Stimulated activated naive CD8-positive, alpha-beta T cell treated with anti-CD3 and anti-CD28 coated beads, Interleukin-15, Interleukin-2, amounts not matched to agents 100 U/mL and 50 U/mL, for 24 hours (primary cell): ENCODE results near the gene POFUT2.

ENCODE experiments used
- ATAC-seq: fragments of 150-1000 bp; cut with Tn5 transposase; one replicate; pipeline ENCODE4 v1.10.0; 2021
- DNase-seq: peaks from one replicate; pipeline ENCODE4 v3.0.0; 2021

POFUT2 gene

GRCh38 chr21:45262616-45263015, 25.1 kb downstream of the POFUT2 start:
- DNase-seq, result no peak
- ATAC-seq, result no peak

- no peak for DNase-seq
These were observed 25.6 kb downstream of the POFUT2 start for GRCh38 chr21:45262041-45262581.

GRCh38 chr21:45261093-45261492, 26.6 kb downstream of the POFUT2 start:
- DNase-seq (no peak), ATAC-seq (no peak)

More at GRCh38 chr21:45262041-45262581, 25.6 kb downstream of the POFUT2 start:
- ATAC-seq, result no peak

DNA sequence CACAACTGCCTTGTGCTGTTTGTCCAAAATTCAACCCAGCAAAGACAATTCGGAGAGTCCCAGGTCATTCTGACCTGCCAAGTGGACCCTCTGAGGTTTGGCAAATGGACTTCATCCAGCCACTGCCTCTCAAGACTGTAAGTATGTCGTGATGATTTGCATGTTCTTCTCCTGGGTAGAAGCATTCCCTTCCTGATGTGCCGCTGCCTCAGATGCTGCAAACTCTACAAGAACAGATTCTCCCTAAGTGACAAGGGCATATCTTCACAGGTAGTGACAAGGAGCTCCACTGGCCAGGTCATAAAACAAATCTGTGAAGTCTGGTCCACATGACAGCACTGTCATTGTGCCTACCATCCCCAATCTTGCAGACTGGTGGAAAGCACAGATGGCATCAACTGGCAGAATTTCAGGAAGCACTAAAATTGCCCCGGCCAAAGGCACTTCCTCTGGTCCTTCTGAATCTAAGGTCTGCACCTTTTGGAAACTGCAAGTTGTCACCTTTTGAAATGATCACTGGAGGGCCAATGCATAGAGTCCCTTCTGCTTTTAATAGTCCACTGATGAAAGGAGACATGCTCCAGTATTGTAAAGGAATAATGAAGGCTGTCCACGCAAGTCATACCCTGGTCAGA, 27.4 kb downstream of the POFUT2 start:
- DNase-seq (no peak), ATAC-seq (no peak)

DNA sequence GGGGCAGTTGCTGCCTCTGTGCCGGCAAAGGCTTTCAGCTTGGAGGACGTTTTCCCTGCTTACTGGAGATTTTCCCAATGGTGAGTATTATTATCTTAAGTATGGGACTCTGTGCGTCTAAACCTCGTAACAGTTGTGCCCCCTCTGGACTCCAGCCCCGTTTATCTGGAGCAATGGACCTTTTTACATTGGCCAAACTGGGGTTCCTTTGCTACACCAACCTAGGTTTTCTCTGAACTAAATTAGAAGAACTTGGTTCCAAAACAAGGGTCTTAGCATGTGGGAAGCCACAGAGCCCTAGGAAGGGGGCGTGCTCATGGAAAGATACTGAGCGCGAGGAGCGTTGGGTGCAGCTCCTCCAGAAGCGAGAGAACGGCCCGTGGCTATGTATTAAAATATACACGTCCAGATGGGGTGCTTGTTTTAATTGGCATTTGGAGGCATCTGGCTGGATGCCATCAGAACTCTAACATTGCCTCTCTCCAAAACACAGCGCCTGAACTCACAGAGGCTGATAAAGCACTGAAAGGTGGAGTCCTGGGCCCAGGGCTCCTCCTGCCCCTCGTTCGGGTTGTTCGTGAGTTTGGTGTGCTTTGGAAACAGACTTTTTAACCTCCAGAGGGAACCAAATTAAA, 28.4 kb downstream of the POFUT2 start:
- ATAC-seq (no peak), DNase-seq (no peak)

- DNase-seq (no peak), ATAC-seq (no peak)
These were observed 29.2 kb downstream of the POFUT2 start for GRCh38 chr21:45258466-45258865.

- ATAC-seq (no peak), DNase-seq (no peak)
These were observed 29.9 kb downstream of the POFUT2 start for GRCh38 chr21:45257673-45258341.

- ATAC-seq (peak; percentile 51), DNase-seq (no peak)
These were observed 30.6 kb downstream of the POFUT2 start for GRCh38 chr21:45256912-45257672.

DNA sequence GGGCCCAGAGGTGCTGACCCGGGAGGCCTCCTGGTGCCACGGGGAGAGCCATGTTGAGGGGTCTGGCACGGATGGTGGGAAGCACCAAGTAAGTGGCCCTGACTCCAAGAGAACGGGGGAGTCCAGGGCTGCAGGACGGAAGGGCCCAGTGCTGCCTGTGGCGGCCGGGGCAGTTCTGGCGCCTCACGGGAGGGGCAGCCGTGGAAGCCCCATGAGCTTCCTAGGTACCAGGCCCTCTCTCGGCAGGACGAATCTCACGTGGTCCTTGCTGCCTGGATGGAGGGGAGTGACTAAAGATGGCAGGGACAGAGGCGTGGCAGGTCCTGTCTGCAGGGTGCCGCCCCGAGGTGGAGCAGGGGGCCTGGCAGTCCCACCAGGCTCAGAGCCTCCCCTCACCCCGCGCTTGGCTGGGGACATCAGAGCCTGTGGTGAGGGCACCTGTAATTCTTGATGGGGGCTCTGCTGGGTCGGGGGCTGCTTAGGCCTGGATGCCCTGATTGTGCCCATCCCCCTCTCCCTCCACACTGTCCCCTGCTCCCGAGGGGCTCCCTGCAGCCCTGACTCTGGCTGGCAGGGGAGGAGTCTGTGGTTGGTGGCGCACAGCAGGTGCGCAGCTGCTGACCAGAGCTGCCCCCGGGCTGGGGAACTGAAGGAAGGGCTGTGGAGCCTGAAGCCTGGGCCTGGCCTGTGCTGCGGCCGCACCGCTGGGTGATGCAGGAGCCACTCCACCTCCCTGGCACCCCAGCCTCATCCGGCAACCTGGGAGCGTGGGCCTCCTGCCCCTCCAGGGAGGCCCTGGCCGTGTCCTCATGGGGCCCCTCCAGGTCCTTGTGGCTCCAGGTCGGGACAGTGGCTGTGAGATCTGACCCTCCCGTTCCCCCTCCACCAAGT, 31.4 kb downstream of the POFUT2 start:
- ATAC-seq (no peak), DNase-seq (no peak)

- DNase-seq, result no peak
- no peak for ATAC-seq
These were observed 32.2 kb downstream of the POFUT2 start for GRCh38 chr21:45255381-45256020.

- ATAC-seq, result no peak
- no peak for DNase-seq
These were observed 33.2 kb downstream of the POFUT2 start for GRCh38 chr21:45254460-45254930.

DNA sequence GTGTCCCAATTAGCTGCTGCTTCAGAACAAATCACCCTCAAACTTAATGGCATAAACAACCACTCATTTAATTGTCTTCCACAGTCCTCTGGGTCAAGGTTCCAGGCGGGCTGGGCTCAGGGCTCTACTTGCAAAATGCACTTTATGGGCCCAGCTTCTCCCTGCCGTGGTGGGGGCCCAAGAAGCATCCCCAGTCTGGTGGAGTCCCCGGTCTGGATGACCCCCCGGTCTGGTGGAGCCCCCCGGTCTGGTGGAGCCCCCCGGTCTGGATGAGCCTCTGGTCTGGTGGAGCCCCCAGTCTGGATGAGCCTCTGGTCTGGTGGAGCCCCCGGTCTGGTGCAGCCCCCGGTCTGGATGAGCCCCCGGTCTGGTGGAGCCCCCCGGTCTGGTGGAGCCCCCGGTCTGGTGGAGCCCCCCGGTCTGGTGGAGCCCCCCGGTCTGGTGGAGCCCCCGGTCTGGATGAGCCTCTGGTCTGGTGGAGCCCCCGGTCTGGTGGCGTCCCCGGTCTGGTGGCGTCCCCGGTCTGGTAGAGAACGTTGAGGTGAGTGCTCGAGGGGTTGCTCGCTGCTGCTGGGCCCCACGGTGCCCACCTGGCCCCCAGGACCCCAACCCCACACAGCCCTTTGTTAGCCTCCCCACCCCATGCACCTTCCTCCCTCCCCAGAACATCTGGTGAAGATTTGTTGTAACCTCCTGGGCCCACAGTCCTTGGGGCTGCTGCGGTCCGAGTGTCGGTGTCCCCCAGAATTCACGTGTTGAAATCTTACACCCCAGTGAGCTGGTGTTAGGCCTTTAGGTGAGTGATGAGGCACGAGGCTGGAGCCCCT, 33.8 kb downstream of the POFUT2 start:
- ATAC-seq, result no peak
- DNase-seq, result no peak

- no peak for DNase-seq
- no peak for ATAC-seq
These were observed 34.5 kb downstream of the POFUT2 start for GRCh38 chr21:45253180-45253579.

DNA sequence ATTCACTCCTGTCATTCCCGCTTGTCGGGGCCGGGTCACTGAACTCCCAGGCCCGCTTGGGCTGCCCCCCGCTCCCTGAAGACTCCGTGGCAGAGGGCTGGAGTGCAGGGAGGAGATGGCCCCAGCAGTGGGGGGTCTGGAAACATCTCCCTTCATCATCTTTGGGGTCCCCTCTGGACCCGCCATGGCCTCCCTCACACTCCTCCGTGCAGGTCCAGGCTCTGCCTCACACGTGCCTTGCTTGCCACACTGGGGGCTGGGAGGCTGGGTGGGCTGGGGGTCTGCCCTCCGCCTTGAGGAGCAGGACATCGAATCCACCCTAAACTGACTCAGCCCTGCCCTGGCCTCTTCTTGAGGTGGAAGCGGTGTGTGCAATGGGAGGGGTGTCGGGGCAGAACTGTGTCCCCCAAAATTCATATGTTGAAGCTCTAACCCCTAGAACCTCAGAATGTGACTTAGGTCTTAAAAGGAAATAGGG, 35.2 kb downstream of the POFUT2 start:
- ATAC-seq (no peak), DNase-seq (no peak)

DNA sequence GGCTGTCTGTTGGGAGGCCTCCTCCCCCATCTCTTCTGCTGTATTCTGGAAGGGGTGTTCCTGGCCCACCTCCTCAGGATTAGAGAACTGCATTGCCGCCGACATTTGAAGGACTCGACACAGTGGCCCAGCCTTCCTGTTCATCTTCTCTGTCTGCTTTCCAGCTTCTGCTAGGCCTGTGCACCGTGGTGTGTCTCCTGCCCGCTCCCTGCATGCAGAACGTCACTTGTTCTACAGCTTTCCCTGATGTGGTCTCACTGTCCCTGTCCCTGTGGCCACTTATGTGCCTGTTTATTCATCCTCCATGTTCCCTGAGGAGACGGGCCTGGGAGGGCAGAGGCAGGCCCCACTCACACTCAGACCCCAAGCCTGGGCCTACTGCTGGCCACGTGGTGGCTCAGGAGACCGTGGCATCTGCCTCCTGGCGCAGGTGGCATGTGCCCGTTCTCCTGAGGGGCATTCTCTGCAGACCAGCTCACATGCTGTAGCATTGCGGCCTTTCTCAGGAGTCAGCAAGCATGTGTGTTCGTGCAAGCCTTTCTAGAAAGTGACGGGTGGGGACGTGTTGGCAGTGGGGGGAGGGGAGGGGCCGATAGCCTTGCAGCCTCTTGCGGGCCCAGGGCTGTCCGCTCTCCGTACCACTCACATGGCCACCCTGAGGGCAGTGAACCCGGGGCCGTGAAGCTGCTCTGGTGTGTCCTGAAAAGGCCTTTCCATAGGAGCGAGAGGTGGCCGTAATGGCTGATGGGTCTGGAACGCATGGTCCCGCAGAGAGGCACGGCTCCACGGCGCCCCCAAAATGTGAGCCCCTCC, 35.9 kb downstream of the POFUT2 start:
- DNase-seq (no peak), ATAC-seq (no peak)

GRCh38 chr21:45250914-45251634, 36.6 kb downstream of the POFUT2 start:
- no peak for DNase-seq
- ATAC-seq, result no peak

GRCh38 chr21:45250272-45250671, 37.4 kb downstream of the POFUT2 start:
- DNase-seq, result no peak
- ATAC-seq, result no peak

DNA sequence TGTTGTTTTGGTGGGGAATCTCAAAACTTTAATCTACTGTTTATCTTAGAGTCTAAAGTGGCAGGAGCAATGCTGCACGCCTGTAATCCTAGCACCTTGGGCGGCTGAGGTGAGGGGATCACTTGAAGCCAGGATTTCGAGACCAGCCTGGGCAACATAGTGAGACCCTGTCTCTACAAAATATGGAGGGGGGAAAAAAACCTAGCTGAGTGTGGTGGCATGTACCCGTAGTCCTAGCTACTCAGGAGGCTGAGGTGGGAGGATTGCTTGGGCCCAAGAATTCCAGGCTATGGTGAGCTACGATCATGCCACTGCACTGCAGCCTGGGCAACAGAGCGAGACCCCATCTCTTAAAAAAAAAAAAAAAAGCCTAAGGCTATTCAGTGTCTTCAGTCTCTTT, 38.1 kb downstream of the POFUT2 start:
- ATAC-seq (no peak), DNase-seq (no peak)
